Calu3 (cell line): ENCODE data around the gene GNA14. TPM values are rescaled to one million over a fixed set of nuclear protein-coding genes. Genes with fewer than 3 reads are reported as not detected.

ENCODE experiments used
- BruUV-seq: library from RNA; stranded (reverse); fragments of 400-500 nt; replicated peaks from 2 replicates; lab custom pipeline; 2021; lab: Mats Ljungman, UMichigan
- CTCF ChIA-PET: fragments of 300-600 bp; sonication (Branson Sonifier 250); formaldehyde crosslinking; loops from one replicate; lab custom pipeline; 2022; ENCODE audit warnings: antibody characterized with exemption; lab: Charles Lee
- DNase-seq: peaks from one replicate; pipeline ENCODE4 v3.0.0; 2022
- H3K27ac Mint-ChIP-seq: one replicate; pipeline ENCODE4 v1.8.0; 2022; ENCODE audit warnings: mixed read lengths; ENCODE audit not compliant: unreplicated experiment
- H3K27me3 Mint-ChIP-seq: one replicate; pipeline ENCODE4 v1.8.0; 2022; ENCODE audit warnings: mixed read lengths; ENCODE audit not compliant: unreplicated experiment
- H3K36me3 Mint-ChIP-seq: one replicate; pipeline ENCODE4 v1.8.0; 2022; ENCODE audit warnings: mild to moderate bottlenecking, moderate library complexity, mixed read lengths; ENCODE audit not compliant: insufficient read depth, unreplicated experiment
- H3K4me1 Mint-ChIP-seq: one replicate; pipeline ENCODE4 v1.8.0; 2022; ENCODE audit warnings: mild to moderate bottlenecking, low read depth, mixed read lengths; ENCODE audit not compliant: unreplicated experiment
- H3K4me3 Mint-ChIP-seq: one replicate; pipeline ENCODE4 v1.8.0; 2022; ENCODE audit warnings: mild to moderate bottlenecking, low read depth, moderate library complexity, mixed read lengths; ENCODE audit not compliant: unreplicated experiment
- H3K9me3 Mint-ChIP-seq: one replicate; pipeline ENCODE4 v1.8.0; 2022; ENCODE audit warnings: low read depth, mixed read lengths; ENCODE audit not compliant: unreplicated experiment
- CTCF ChIP-seq: fragments of 200-600 bp; IDR thresholded peaks from one replicate; pipeline ENCODE4 v1.8.0; 2022; ENCODE audit warnings: antibody characterized with exemption; ENCODE audit not compliant: unreplicated experiment
- intact Hi-C: fragments of 100-400 bp; cut with micrococcal nuclease; formaldehyde crosslinking; loops from one replicate; pipeline ENCODE4 v1.10.0; 2022; ENCODE audit not compliant: unreplicated experiment
- total RNA-seq: library from RNA; stranded (reverse); gene quantifications from 2 replicates; pipeline ENCODE4 v1.2.3, GENCODE V29; 2022

The GNA14 gene
- total RNA-seq, 1 experiment from 2014 or later: not detected

GRCh38 chr9:77423841-77424240 is 224.3 kb downstream of the GNA14 start:
- CTCF ChIA-PET: no interaction called here
- no peak overlapping the region for H3K27ac Mint-ChIP-seq

GRCh38 chr9:77422969-77423368 is 225.2 kb downstream of the GNA14 start:
- H3K27ac Mint-ChIP-seq: no peak overlapping the region
- no peak overlapping the region for H3K4me3 Mint-ChIP-seq
- CTCF ChIA-PET: no interaction called here
- no peaks in the 10 kb centered on the region for H3K4me1 Mint-ChIP-seq
- BruUV-seq: no TSS peak
- no peak for TF ChIP-seq CTCF
- no peaks in the 10 kb centered on the region for H3K9me3 Mint-ChIP-seq
- H3K36me3 Mint-ChIP-seq: no peaks in the 10 kb centered on the region
- intact Hi-C loops: no loop called here
- no peak for DNase-seq
- H3K27me3 Mint-ChIP-seq: no peaks in the 10 kb centered on the region

More at GRCh38 chr9:77423841-77424240, 224.3 kb downstream of the GNA14 start:
- DNase-seq: no peak
- Mint-ChIP-seq H3K27me3 (no peaks in the 10 kb centered on the region), H3K36me3 (no peaks in the 10 kb centered on the region), H3K4me3 (no peak overlapping the region), H3K4me1 (no peaks in the 10 kb centered on the region), H3K9me3 (no peaks in the 10 kb centered on the region)
- BruUV-seq: no TSS peak
- intact Hi-C loops: no loop called here
- TF ChIP-seq CTCF: no peak

GRCh38 chr9:77421506-77422265 is 226.4 kb downstream of the GNA14 start:
- H3K9me3 Mint-ChIP-seq: no peaks in the 10 kb centered on the region
- intact Hi-C loops: no loop called here
- H3K36me3 Mint-ChIP-seq: no peaks in the 10 kb centered on the region
- no peak overlapping the region for H3K27ac Mint-ChIP-seq
- H3K4me1 Mint-ChIP-seq: no peaks in the 10 kb centered on the region
- H3K4me3 Mint-ChIP-seq: no peak overlapping the region
- DNase-seq: no peak
- CTCF ChIA-PET: no interaction called here
- no TSS peak for BruUV-seq
- no peaks in the 10 kb centered on the region for H3K27me3 Mint-ChIP-seq
- no peak for TF ChIP-seq CTCF

- intact Hi-C loops: no loop called here
- Mint-ChIP-seq H3K9me3 (no peaks in the 10 kb centered on the region), H3K27me3 (no peaks in the 10 kb centered on the region), H3K4me1 (no peaks in the 10 kb centered on the region), H3K4me3 (no peak overlapping the region), H3K27ac (no peak overlapping the region), H3K36me3 (no peaks in the 10 kb centered on the region)
- no TSS peak for BruUV-seq
- CTCF ChIA-PET: no interaction called here
- no peak for DNase-seq
- TF ChIP-seq CTCF: no peak
These were observed 227.5 kb downstream of the GNA14 start for GRCh38 chr9:77420641-77421040.
